Measurements from ENCODE around the gene DMRTA2.

GRCh38 chr1:50417946-50418599 is 5.2 kb downstream of the DMRTA2 start:
- no peak for TF ChIP-seq SIN3A (IDR thresholded peaks at IDR 0.05; ENCODE audit: borderline replicate concordance, insufficient read depth, low read depth, low read length)
- TF ChIP-seq CTCF (IDR thresholded peaks at IDR 0.05), result no peak
- no peak for TF ChIP-seq POLR2AphosphoS5 (IDR thresholded peaks at IDR 0.05; ENCODE audit: low read depth, low read length)
- no peak for TF ChIP-seq TCF7L2 (IDR thresholded peaks at IDR 0.05; ENCODE audit: low read depth, low read length)
- no peak for TF ChIP-seq REST (IDR thresholded peaks at IDR 0.05; ENCODE audit: insufficient read depth in 1 of 2, low read depth in 2 of 2, low read length in 1 of 2)
